ENCODE measurements around the gene LRRC7. TPM values are rescaled to one million over a fixed set of nuclear protein-coding genes. Genes with fewer than 3 reads are reported as not detected.
A peak's percentile ranks its signal among the peaks of the same experiment; 100 is the strongest.
"Not testable (repeated sequence)": the region's sequence is repeated elsewhere in the genome, so short reads cannot be mapped to it uniquely, and the experiment has no call there.

The LRRC7 gene
- total and polyA plus RNA-seq, 2 experiments from 2014 or later: 0.99 to 1.8 TPM

GRCh38 chr1:70042090-70042731 is 474.5 kb downstream of the LRRC7 start:
- H3K27me3 ChIP-seq: no peaks in the 10 kb centered on the region
- 89% methylated on average over 3 of the region's 3 CpGs for WGBS (ENCODE audit: low lambda C conversion rate, missing lambda C conversion rate)
- H4K20me1 ChIP-seq (ENCODE audit: insufficient read depth, poor library complexity, severe bottlenecking): no peaks in the 10 kb centered on the region
- TF ChIP-seq EZH2phosphoT487 (IDR thresholded peaks at IDR 0.05; ENCODE audit: low read depth, severe bottlenecking, unreplicated experiment) (no peak), EZH2 (IDR thresholded peaks at IDR 0.05; ENCODE audit: borderline replicate concordance) (no peak)
- TF ChIP-seq, protein P1, sequence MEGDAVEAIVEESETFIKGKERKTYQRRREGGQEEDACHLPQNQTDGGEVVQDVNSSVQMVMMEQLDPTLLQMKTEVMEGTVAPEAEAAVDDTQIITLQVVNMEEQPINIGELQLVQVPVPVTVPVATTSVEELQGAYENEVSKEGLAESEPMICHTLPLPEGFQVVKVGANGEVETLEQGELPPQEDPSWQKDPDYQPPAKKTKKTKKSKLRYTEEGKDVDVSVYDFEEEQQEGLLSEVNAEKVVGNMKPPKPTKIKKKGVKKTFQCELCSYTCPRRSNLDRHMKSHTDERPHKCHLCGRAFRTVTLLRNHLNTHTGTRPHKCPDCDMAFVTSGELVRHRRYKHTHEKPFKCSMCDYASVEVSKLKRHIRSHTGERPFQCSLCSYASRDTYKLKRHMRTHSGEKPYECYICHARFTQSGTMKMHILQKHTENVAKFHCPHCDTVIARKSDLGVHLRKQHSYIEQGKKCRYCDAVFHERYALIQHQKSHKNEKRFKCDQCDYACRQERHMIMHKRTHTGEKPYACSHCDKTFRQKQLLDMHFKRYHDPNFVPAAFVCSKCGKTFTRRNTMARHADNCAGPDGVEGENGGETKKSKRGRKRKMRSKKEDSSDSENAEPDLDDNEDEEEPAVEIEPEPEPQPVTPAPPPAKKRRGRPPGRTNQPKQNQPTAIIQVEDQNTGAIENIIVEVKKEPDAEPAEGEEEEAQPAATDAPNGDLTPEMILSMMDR (IDR thresholded peaks at IDR 0.05; ENCODE audit: poor library complexity): no peak
- H3K4me2 ChIP-seq: no peak overlapping the region
- no peaks in the 10 kb centered on the region for H3K9me3 ChIP-seq (ENCODE audit: low read depth)
- no peak overlapping the region for H2AFZ ChIP-seq
- no peaks in the 10 kb centered on the region for H3K36me3 ChIP-seq (replicated peaks; ENCODE audit: insufficient read depth, low read depth)
- H3K9me2 ChIP-seq (replicated peaks; ENCODE audit: insufficient read depth): no peaks in the 10 kb centered on the region
- no peaks in the 10 kb centered on the region for H3K4me1 ChIP-seq (ENCODE audit: insufficient read depth)
- H3K27ac ChIP-seq: no peak overlapping the region
- no peak for DNase-seq (ENCODE audit: low spot score)
- H3K4me3 ChIP-seq: no peak overlapping the region
- H3K79me2 ChIP-seq: no peaks in the 10 kb centered on the region

GRCh38 chr1:70043804-70044203 is 476.1 kb downstream of the LRRC7 start:
- no peaks in the 10 kb centered on the region for H3K9me3 ChIP-seq (ENCODE audit: low read depth)
- no peaks in the 10 kb centered on the region for H4K20me1 ChIP-seq (ENCODE audit: insufficient read depth, poor library complexity, severe bottlenecking)
- no peaks in the 10 kb centered on the region for H3K9me2 ChIP-seq (replicated peaks; ENCODE audit: insufficient read depth)
- H3K4me1 ChIP-seq (ENCODE audit: insufficient read depth): no peaks in the 10 kb centered on the region
- H2AFZ ChIP-seq: no peak overlapping the region
- H3K27me3 ChIP-seq: no peaks in the 10 kb centered on the region
- no peaks in the 10 kb centered on the region for H3K36me3 ChIP-seq (replicated peaks; ENCODE audit: insufficient read depth, low read depth)
- no peak overlapping the region for H3K27ac ChIP-seq
- peak; percentile 17 for DNase-seq (ENCODE audit: low spot score)
- no peaks in the 10 kb centered on the region for H3K79me2 ChIP-seq
- H3K4me3 ChIP-seq: no peak overlapping the region
- TF ChIP-seq EZH2phosphoT487 (IDR thresholded peaks at IDR 0.05; ENCODE audit: low read depth, severe bottlenecking, unreplicated experiment) (no peak), EZH2 (IDR thresholded peaks at IDR 0.05; ENCODE audit: borderline replicate concordance) (no peak)
- TF ChIP-seq, protein P1 (IDR thresholded peaks at IDR 0.05; ENCODE audit: poor library complexity): no peak
- H3K4me2 ChIP-seq: no peak overlapping the region

GRCh38 chr1:70044832-70045231 is 477.1 kb downstream of the LRRC7 start:
- 98% methylated on average over 2 of the region's 2 CpGs for WGBS (ENCODE audit: low lambda C conversion rate, missing lambda C conversion rate)
- Histone ChIP-seq H3K4me2 (no peak overlapping the region), H3K36me3 (replicated peaks; ENCODE audit: insufficient read depth, low read depth) (no peaks in the 10 kb centered on the region), H3K27me3 (no peaks in the 10 kb centered on the region), H2AFZ (no peak overlapping the region), H3K9me3 (ENCODE audit: low read depth) (no peaks in the 10 kb centered on the region), H3K9me2 (replicated peaks; ENCODE audit: insufficient read depth) (no peaks in the 10 kb centered on the region), H4K20me1 (ENCODE audit: insufficient read depth, poor library complexity, severe bottlenecking) (no peaks in the 10 kb centered on the region), H3K4me3 (no peak overlapping the region), H3K4me1 (ENCODE audit: insufficient read depth) (no peaks in the 10 kb centered on the region), H3K79me2 (no peaks in the 10 kb centered on the region), H3K27ac (no peak overlapping the region)
- DNase-seq (ENCODE audit: low spot score): no peak
- TF ChIP-seq EZH2phosphoT487 (IDR thresholded peaks at IDR 0.05; ENCODE audit: low read depth, severe bottlenecking, unreplicated experiment) (no peak), EZH2 (IDR thresholded peaks at IDR 0.05; ENCODE audit: borderline replicate concordance) (no peak)
- TF ChIP-seq, protein P1 (IDR thresholded peaks at IDR 0.05; ENCODE audit: poor library complexity): no peak

GRCh38 chr1:70045581-70045980 is 477.9 kb downstream of the LRRC7 start:
- H3K27ac ChIP-seq; H3K27me3 ChIP-seq; DNase-seq (ENCODE audit: low spot score); H3K4me3 ChIP-seq; H3K36me3 ChIP-seq (replicated peaks; ENCODE audit: insufficient read depth, low read depth); H3K4me2 ChIP-seq; H3K79me2 ChIP-seq; H3K9me3 ChIP-seq (ENCODE audit: low read depth); H4K20me1 ChIP-seq (ENCODE audit: insufficient read depth, poor library complexity, severe bottlenecking); H3K9me2 ChIP-seq (replicated peaks; ENCODE audit: insufficient read depth); H2AFZ ChIP-seq; H3K4me1 ChIP-seq (ENCODE audit: insufficient read depth): not testable (repeated sequence)
- 100% methylated on average over 1 of the region's 1 CpG for WGBS (ENCODE audit: low lambda C conversion rate, missing lambda C conversion rate)
